Measurements from ENCODE around the gene LTO1.
A peak's percentile ranks its signal among the peaks of the same experiment; 100 is the strongest.

The LTO1 gene

DNA sequence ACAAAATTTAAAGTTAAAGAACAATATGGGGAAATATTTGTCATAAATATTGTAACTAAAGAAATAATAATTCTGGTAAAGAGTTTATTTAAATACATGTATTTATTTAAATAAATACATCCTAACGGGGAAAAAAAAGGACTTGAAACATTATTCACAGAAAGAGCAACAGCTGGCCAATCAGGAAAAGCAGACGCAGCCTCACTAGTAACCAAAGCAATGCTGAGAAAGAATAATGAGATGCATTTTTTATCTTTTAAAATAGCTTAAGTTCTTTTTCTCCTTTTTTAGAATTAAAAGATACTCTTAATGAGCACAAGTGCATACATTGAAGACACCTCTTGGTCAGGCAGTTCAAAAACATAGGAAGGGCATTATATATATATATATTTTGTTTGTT, 2.6 kb upstream of the LTO1 start:
- Histone ChIP-seq H3K27ac (ENCODE audit: low read depth, low read length) (no peak overlapping the region), H3K27me3 (ENCODE audit: insufficient read depth, low read length) (no peaks in the 10 kb centered on the region), H3K36me3 (ENCODE audit: insufficient read depth, low read length) (no peaks in the 10 kb centered on the region), H2AFZ (ENCODE audit: low read length, unreplicated experiment) (no peak overlapping the region), H3K4me3 (ENCODE audit: low read depth, low read length) (no peak overlapping the region), H3K4me1 (ENCODE audit: control insufficient read depth, insufficient read depth, low read length, unreplicated experiment) (peaks cover 13% of the 10 kb centered on the region), H3K79me2 (ENCODE audit: control insufficient read depth, insufficient read depth, low read length, unreplicated experiment) (peaks cover 24% of the 10 kb centered on the region)

DNA sequence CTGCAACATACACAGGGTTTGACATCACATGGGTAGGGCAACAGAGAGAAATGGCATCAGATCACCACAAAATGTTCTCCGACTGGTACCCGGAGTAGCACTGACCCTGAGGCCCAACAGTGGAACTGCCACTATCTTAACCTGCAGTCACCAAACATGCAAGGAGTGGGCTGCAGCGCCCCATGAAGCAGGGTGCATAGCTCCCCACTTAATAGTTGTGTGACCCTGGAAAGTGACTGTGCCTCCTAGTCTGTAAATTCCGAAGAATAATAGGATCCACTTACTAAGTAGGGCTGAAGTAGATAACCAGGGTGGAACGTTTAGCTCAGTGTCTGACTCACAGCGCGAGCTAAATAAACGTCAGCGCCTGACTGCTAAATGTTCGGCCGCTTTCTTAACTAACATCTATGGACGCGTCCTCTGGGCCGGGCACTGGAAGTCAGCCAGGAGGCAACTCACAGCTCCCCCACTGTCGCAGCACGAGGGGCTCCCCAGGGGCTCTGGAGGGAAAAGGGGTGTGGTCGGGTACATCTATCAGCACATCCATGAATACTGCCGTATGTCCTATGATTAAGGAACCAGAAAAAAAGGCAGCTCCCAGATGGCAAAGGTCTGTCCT, 777 bp downstream of the LTO1 start:
- peaks cover 34% of the 10 kb centered on the region for H3K79me2 ChIP-seq (ENCODE audit: control insufficient read depth, insufficient read depth, low read length, unreplicated experiment)
- H3K27me3 ChIP-seq (ENCODE audit: insufficient read depth, low read length) = no peaks in the 10 kb centered on the region
- peak overlapping the region; percentile 99 for H3K4me3 ChIP-seq (ENCODE audit: low read depth, low read length)
- peak overlapping the region; percentile 79 for H2AFZ ChIP-seq (ENCODE audit: low read length, unreplicated experiment)
- peaks cover 13% of the 10 kb centered on the region; the same call in 1 of the 2 replicates for H3K36me3 ChIP-seq (ENCODE audit: insufficient read depth, low read length)
- H3K4me1 ChIP-seq (ENCODE audit: control insufficient read depth, insufficient read depth, low read length, unreplicated experiment) = peaks cover 17% of the 10 kb centered on the region
- H3K27ac ChIP-seq (ENCODE audit: low read depth, low read length) = peak overlapping the region; percentile 85

DNA sequence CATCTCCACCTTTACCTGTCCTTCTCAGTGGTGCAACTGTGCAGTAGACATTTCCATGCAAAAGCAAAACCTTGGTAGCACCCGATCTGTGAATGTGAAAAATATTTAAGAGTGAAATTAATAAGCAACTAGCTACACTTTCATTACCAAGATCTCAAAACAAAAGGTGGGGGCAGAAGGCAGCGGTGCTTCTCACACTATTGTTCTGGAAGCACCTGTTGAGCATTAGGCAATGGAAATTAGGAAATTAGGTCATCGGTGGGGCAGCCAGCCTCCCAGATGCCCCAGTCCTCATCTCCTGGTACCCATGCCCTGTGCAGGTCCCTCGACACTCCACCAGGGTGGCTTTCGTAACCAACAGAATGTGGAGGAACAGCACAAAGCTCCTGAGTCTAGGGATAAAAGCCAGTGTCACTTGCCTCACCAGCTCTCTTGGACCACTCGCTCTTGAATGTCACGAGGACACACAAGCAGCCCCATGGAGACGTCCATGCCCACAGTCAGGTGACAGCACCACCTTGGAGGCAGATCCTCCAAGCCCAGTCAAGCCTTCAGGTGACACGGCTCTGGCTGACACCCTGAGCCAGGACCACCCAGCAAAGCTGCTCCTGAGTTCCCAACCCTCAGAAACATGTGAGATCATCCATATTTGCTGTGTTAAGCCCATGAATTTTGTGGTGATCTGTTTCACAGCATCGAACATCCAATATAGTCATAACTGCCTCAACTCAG, 3.3 kb downstream of the LTO1 start:
- no peak overlapping the region for H3K27ac ChIP-seq (ENCODE audit: low read depth, low read length)
- peaks cover 20% of the 10 kb centered on the region; the same call in 1 of the 2 replicates for H3K36me3 ChIP-seq (ENCODE audit: insufficient read depth, low read length)
- peaks cover 17% of the 10 kb centered on the region for H3K4me1 ChIP-seq (ENCODE audit: control insufficient read depth, insufficient read depth, low read length, unreplicated experiment)
- no peak overlapping the region for H2AFZ ChIP-seq (ENCODE audit: low read length, unreplicated experiment)
- no peak overlapping the region for H3K4me3 ChIP-seq (ENCODE audit: low read depth, low read length)
- peaks cover 37% of the 10 kb centered on the region for H3K79me2 ChIP-seq (ENCODE audit: control insufficient read depth, insufficient read depth, low read length, unreplicated experiment)
- H3K27me3 ChIP-seq (ENCODE audit: insufficient read depth, low read length) = no peaks in the 10 kb centered on the region

DNA sequence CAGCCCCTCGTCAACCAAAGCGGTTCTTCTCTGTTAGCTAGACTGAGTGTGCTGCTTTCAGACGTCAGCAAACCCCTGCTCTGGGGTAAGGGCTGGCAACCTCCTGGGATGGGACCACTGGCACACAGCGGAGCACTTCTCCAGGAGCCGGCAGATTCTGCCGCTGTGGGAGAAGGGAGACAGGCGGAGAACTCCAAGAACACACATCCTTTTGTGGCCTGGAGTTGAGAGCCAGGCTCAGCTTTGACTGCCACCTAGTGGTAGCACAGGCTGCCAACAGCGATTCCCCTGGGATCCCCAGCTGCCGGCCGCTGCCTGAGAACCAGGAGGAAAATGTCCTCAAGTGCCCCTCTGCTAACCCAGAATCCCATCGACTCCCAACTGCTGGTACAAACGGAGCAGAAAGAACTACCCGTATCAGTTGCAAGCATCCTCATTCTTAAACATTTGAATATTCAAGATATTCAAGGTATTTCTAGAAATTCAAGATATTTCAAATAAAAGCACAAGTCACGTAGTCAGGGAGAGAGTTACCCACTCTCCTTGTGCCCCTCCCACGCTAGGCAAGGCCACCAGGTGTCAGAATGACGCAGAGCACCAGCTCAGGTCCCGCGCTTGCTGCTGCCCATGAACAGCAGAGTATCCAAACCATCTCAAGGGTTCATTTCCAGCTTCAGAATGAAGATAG, 4.9 kb downstream of the LTO1 start:
- H3K4me1 ChIP-seq (ENCODE audit: control insufficient read depth, insufficient read depth, low read length, unreplicated experiment) = peaks cover 17% of the 10 kb centered on the region

DNA sequence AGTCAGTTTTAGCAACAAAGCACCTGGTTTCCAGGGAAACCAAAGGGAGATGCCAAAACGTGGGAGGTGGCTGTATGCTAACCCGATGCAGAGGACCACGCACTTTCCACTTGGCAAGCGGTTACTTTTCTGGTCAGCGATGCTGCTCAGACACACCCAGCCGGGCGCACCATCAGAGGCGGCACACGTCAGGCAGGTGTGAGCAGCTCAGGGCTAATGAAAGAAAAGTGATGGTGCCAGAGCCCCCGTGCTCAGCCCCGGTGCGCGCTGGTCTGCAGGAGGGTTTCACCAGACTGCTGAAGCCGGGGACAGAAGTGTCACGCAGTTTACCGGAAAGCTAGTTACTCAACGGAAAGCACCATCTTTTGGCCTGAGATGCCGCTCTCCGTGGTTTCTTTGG, 5.7 kb downstream of the LTO1 start:
- H3K27ac ChIP-seq (ENCODE audit: low read depth, low read length) = no peak overlapping the region

More for the DNA sequence above, 4.9 kb downstream of the LTO1 start:
- H3K27me3 ChIP-seq (ENCODE audit: insufficient read depth, low read length) = no peaks in the 10 kb centered on the region
- no peak overlapping the region for H3K4me3 ChIP-seq (ENCODE audit: low read depth, low read length)
- no peak overlapping the region for H3K27ac ChIP-seq (ENCODE audit: low read depth, low read length)
- no peak overlapping the region for H2AFZ ChIP-seq (ENCODE audit: low read length, unreplicated experiment)
- H3K36me3 ChIP-seq (ENCODE audit: insufficient read depth, low read length) = peaks cover 20% of the 10 kb centered on the region; the same call in 1 of the 2 replicates
- H3K79me2 ChIP-seq (ENCODE audit: control insufficient read depth, insufficient read depth, low read length, unreplicated experiment) = peaks cover 37% of the 10 kb centered on the region

DNA sequence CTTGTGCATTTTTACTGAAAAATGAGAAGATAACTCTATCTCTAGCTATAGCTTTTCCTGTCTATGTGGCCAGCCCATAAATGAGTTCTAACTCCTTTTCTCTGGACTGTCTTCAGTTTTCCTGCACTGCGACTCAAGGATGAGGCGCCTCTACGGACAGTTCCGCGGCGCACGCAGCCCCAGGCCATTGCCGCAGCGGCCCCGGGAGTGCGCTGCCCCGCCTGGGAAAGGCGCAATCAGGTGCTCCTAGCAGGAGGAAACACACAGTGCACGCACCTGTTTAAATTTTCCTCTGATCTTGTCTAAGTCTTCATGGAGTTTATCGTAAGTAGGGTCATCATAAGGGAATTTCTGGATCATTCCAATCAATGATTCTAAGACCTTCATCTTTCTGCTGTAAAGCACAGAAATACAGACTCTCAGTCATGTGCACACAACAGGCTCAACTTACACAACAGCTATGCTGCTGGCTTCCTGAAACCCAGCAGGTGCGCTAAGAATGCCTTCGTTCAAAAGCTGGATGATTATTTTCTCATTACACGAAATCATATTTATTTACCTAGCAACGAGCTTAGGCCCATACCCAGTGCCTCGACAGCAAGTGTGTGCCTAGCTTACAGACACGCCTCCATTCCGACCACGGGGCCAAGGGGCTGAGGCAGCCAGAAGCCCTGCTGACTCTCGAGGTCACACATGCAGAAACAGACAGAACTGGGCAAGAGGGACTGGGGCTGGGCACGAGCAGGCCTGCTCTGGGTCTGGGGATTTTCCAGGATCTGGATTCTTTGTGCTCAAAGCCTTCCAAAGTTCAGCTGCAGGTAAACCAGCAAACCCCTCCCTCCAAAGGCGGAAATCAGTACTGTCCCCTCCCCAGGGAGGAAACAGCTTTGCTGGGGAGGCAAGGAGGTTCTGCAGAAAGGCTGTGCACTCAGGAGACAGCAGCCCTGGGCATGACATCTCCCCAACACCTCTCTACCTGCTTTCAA, 7.2 kb downstream of the LTO1 start:
- Histone ChIP-seq H3K27ac (ENCODE audit: low read depth, low read length) (no peak overlapping the region), H3K4me1 (ENCODE audit: control insufficient read depth, insufficient read depth, low read length, unreplicated experiment) (peaks cover 4% of the 10 kb centered on the region), H3K79me2 (ENCODE audit: control insufficient read depth, insufficient read depth, low read length, unreplicated experiment) (peaks cover 15% of the 10 kb centered on the region), H3K4me3 (ENCODE audit: low read depth, low read length) (no peak overlapping the region), H3K27me3 (ENCODE audit: insufficient read depth, low read length) (no peaks in the 10 kb centered on the region), H2AFZ (ENCODE audit: low read length, unreplicated experiment) (no peak overlapping the region), H3K36me3 (ENCODE audit: insufficient read depth, low read length) (peaks cover 20% of the 10 kb centered on the region; the same call in 1 of the 2 replicates)

More for the DNA sequence above, 5.7 kb downstream of the LTO1 start:
- H3K27me3 ChIP-seq (ENCODE audit: insufficient read depth, low read length) = no peaks in the 10 kb centered on the region
- H3K36me3 ChIP-seq (ENCODE audit: insufficient read depth, low read length) = peaks cover 20% of the 10 kb centered on the region; the same call in 1 of the 2 replicates
- no peak overlapping the region for H3K4me3 ChIP-seq (ENCODE audit: low read depth, low read length)
- H3K79me2 ChIP-seq (ENCODE audit: control insufficient read depth, insufficient read depth, low read length, unreplicated experiment) = peaks cover 31% of the 10 kb centered on the region
- no peak overlapping the region for H2AFZ ChIP-seq (ENCODE audit: low read length, unreplicated experiment)
- peaks cover 17% of the 10 kb centered on the region for H3K4me1 ChIP-seq (ENCODE audit: control insufficient read depth, insufficient read depth, low read length, unreplicated experiment)

DNA sequence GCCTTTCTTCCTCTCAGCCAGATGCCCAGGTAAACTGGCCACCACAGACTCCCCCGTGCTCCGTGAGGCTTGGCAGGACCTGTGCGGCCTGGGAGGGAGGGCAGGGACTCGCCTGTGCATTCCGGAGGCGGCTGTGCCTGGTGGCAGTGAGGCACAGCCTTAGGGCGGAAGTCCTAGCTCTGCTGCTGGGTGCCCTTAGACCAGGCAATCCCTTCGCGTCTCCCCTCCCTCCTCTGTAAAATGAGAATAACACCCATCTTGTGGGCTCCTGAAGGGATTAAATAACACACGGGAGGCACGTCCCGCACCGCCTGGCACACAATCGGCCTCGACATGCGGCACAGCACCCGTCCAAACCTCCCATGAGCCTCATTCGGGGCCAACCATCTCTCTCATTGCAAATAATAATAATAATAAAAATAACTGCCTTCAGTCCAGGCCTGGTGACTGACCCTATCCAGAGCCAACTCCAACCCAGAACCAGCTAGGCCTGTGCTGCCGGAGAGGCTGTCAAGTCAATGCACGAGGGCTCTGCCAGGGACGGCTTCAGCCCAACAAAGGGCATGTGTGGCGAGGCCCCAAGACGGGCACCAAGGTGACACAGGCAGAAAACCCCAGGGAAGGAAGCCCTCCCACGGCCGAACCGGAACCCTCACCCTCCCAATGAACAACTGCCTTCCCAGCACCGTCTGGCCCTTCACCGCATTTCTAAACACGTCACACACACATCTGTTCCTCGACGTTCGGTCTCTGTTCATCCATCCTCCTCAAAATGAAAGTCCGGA, 8.2 kb downstream of the LTO1 start:
- no peak overlapping the region for H3K27ac ChIP-seq (ENCODE audit: low read depth, low read length)

DNA sequence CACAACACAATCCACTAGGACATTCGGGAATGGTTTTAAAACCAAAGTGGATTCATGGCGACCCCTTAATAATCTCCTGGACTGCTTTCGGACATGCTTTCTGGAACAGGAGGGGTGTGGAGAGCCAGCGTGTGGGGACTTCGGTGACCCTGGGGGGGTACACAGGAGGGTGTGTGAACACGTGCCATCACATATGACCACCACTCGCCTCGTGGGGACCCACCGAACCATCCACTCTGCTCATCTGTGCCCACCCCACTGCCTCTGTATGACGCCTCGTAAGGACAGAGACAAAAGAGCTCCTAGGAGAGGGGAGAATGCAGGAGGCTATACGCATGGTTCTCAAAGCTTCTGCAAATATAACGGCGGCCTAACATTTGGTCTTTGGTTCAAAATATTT, 8.9 kb downstream of the LTO1 start:
- H3K36me3 ChIP-seq (ENCODE audit: insufficient read depth, low read length) = peaks cover 14% of the 10 kb centered on the region; the same call in 1 of the 2 replicates

More for the DNA sequence above, 8.2 kb downstream of the LTO1 start:
- Histone ChIP-seq H3K27me3 (ENCODE audit: insufficient read depth, low read length) (no peaks in the 10 kb centered on the region), H2AFZ (ENCODE audit: low read length, unreplicated experiment) (no peak overlapping the region), H3K4me1 (ENCODE audit: control insufficient read depth, insufficient read depth, low read length, unreplicated experiment) (peaks cover 11% of the 10 kb centered on the region), H3K36me3 (ENCODE audit: insufficient read depth, low read length) (peaks cover 20% of the 10 kb centered on the region; the same call in 1 of the 2 replicates), H3K4me3 (ENCODE audit: low read depth, low read length) (no peak overlapping the region), H3K79me2 (ENCODE audit: control insufficient read depth, insufficient read depth, low read length, unreplicated experiment) (peaks cover 10% of the 10 kb centered on the region)

DNA sequence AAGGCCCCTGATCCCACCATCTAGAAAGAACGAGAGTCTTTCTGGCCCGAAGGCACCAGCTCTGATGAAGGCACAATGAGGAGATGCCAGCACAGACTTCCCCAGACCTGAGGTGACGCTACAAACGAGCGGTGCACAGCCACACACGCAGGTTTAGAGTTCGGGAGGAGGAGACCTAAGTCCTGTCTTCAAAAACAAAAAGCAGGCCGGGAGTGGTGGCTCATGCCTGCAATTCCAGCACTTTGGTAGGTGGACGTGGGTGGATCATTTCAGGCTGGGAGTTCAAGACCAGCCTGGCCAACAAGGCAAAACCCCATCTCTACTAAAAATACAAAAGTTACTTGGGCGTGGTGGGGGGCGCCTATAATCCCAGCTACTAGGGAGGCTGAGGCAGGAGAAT, 9.5 kb downstream of the LTO1 start:
- H3K27ac ChIP-seq (ENCODE audit: low read depth, low read length) = no peak overlapping the region
- H3K79me2 ChIP-seq (ENCODE audit: control insufficient read depth, insufficient read depth, low read length, unreplicated experiment) = peaks cover 6% of the 10 kb centered on the region
- H2AFZ ChIP-seq (ENCODE audit: low read length, unreplicated experiment) = no peak overlapping the region
- H3K4me3 ChIP-seq (ENCODE audit: low read depth, low read length) = no peak overlapping the region
- H3K36me3 ChIP-seq (ENCODE audit: insufficient read depth, low read length) = peaks cover 11% of the 10 kb centered on the region; the same call in 1 of the 2 replicates
- peaks cover 11% of the 10 kb centered on the region for H3K4me1 ChIP-seq (ENCODE audit: control insufficient read depth, insufficient read depth, low read length, unreplicated experiment)
- H3K27me3 ChIP-seq (ENCODE audit: insufficient read depth, low read length) = no peaks in the 10 kb centered on the region

More for the DNA sequence above, 8.9 kb downstream of the LTO1 start:
- Histone ChIP-seq H2AFZ (ENCODE audit: low read length, unreplicated experiment) (no peak overlapping the region), H3K27me3 (ENCODE audit: insufficient read depth, low read length) (no peaks in the 10 kb centered on the region), H3K27ac (ENCODE audit: low read depth, low read length) (no peak overlapping the region), H3K4me1 (ENCODE audit: control insufficient read depth, insufficient read depth, low read length, unreplicated experiment) (peaks cover 11% of the 10 kb centered on the region), H3K79me2 (ENCODE audit: control insufficient read depth, insufficient read depth, low read length, unreplicated experiment) (peaks cover 6% of the 10 kb centered on the region), H3K4me3 (ENCODE audit: low read depth, low read length) (no peak overlapping the region)
